Fibroblast of the aortic adventitia (primary cell): ENCODE data around the gene GLA. TPM values are rescaled to one million over a fixed set of nuclear protein-coding genes. Genes with fewer than 3 reads are reported as not detected.

Source experiments
- DNase-seq: peaks from one replicate; pipeline ENCODE4 v3.0.0-alpha.2; 2010; ENCODE audit warnings: low read depth
- H3K4me3 ChIP-seq: 2 replicates; pipeline ENCODE4 v1.5.1; 2011; ENCODE audit warnings: low read depth, mild to moderate bottlenecking, control low read depth, low read length, moderate library complexity
- total RNA-seq: library from RNA; depleted of rRNA; stranded (reverse); fragments of >200 nt; gene quantifications from 2 replicates; pipeline ENCODE4 v1.2.3, GENCODE V29; 2012; ENCODE audit warnings: low replicate concordance
- TF ChIP-seq, protein P1 (sequence below): IDR thresholded peaks from 2 replicates; pipeline ENCODE4 v1.5.1; 2011; ENCODE audit warnings: mild to moderate bottlenecking, low read length, control low read depth, inconsistent platforms; ENCODE audit not compliant: insufficient read depth

Gene GLA
- total RNA-seq, 1 donor = 18.8 TPM

DNA sequence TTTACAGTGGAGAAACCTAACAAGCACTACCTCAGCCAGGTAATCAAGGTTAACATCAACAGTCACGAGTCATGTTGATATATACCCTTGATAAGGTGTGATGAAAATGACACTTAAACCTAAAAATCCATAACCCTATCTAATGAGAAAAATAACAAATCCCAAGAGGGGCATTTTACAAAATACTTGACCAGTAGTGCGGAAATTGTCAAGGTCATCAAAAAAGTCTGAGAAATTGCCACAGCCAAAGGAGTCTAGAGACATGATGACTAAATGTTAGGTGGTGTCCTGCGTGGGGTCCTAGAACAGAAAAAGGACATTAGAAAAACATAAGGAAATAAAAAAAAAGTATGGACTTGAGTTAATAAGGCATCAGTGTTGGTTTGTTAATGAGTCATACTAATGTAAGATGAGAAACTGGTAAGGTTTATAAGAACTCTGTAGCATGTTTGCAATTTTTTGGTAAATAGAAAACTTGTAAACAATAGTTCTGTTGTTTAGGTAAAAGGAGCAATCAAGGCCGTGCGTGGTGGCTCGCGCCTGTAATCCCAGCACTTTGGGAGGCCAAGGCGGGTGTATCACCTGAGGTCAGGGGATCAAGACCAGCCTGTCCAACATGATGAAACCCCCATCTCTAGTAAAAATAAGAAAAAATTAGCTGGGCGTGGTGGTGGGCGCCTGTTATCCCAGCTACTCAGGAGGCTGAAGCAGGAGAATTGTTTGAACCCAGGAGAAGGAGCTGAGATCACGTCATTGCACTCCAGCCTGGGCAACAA is 14.0 kb downstream of the GLA start:
- no peak for DNase-seq
- TF ChIP-seq, protein P1, sequence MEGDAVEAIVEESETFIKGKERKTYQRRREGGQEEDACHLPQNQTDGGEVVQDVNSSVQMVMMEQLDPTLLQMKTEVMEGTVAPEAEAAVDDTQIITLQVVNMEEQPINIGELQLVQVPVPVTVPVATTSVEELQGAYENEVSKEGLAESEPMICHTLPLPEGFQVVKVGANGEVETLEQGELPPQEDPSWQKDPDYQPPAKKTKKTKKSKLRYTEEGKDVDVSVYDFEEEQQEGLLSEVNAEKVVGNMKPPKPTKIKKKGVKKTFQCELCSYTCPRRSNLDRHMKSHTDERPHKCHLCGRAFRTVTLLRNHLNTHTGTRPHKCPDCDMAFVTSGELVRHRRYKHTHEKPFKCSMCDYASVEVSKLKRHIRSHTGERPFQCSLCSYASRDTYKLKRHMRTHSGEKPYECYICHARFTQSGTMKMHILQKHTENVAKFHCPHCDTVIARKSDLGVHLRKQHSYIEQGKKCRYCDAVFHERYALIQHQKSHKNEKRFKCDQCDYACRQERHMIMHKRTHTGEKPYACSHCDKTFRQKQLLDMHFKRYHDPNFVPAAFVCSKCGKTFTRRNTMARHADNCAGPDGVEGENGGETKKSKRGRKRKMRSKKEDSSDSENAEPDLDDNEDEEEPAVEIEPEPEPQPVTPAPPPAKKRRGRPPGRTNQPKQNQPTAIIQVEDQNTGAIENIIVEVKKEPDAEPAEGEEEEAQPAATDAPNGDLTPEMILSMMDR = no peak
- no peak overlapping the region for H3K4me3 ChIP-seq

DNA sequence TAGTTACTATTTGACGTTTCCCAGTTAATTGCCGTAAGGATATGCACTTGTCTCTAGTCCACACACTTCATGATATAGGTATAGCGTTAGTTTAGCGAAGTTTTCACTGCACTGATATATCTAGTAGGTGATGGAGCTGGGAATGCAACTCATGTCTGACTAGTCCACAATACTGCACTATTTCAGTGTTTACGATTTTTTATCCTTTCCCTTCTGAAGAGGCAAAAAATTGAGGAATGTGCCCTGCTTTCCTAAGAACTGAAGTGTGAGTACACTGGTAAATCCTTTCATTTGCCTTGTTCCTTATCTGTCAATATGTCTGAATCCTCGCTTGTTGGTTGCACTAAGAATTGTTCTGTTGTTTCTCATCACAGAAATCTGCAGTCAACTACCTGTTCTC is 15.9 kb downstream of the GLA start:
- peak overlapping the region; percentile 76 for H3K4me3 ChIP-seq
- TF ChIP-seq, protein P1 = no peak
- no peak for DNase-seq

DNA sequence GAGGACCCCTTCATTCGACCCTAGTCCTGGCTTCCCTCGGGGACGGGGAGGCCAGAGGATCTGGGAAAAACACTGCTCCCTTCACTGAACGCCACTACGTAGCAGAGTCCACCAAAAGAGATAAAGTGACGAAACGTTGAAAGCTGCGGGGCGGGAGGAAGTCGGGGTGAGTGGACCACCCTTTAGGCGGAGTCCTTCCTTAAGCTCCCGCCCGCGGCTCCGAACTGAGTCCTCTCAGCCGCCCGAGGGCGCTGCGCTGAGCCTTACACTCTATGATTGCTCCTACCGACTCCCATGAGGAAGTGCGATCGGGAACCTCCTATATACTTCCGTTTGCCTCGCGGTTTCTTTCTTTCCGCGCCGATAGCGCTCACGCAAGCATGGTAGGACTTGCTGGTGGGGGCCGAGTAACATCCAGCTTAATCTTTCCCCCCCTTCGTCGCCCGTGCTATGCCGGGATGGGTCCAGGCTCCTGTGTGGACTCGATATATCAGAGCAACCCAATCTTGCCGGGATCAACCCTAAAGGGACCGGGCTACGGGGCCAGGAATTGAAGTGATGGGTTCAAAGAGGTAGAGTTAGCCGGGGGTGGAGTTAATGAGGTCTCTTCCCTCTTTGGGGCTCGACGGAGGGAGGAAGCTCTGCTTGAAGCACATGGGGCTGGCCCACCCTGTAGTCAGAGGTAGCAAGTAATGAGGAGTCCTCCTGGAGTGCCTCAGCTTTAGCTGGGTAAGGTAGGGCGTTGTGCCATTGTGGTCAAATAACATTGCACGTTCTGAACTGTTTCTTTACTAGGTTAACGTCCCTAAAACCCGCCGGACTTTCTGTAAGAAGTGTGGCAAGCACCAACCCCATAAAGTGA is 16.8 kb downstream of the GLA start, which contains the start of gene RPL36A:
RPL36A (plus strand) TSS at position 348 of the 862 bp plus-strand sequence; CDS start at position 381, 33 bp downstream.
- DNase-seq = peak; percentile 90
- TF ChIP-seq, protein P1 = peak; percentile 75
- H3K4me3 ChIP-seq = peak within 1 kb of the TSS; percentile 76

DNA sequence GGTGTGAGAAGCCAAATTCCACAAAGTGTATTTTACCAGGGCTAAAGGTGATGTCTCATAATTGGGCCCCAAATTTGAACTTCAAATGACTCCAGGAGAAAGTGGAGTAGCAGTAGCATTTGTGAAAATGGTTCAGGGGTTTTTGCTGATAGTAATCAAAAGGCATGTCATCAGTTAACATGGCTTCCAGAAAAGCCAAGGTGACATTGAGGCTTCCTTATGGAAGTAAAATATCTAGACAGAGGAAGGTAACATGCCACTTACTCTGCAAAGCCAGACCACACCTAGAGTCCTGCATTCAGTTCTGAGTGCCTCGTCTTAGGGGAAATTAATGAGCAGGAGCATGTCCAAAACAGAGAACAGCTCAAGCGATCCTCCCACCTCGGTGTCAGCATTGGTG is 19.1 kb downstream of the GLA start:
- no peak overlapping the region for H3K4me3 ChIP-seq
- DNase-seq = no peak
- TF ChIP-seq, protein P1 = no peak

DNA sequence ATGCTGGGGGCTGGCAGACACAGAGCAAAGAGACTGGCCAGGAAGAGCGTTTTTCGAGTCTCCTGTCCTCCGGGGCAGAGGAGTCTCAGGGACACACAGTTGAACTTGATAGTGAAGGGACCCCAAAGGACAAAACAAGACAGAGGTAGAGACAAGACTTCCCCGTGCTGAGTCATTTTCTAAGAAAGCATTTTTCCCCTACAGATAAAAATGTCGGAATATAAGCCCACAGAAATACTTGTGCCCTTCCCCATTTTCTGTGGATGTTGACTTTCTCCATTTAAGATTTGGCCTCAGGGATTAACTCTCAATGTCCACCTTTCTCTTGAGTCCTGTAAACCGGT is 21.2 kb downstream of the GLA start:
- TF ChIP-seq, protein P1 = no peak
- no peak for DNase-seq
- H3K4me3 ChIP-seq = no peak overlapping the region

DNA sequence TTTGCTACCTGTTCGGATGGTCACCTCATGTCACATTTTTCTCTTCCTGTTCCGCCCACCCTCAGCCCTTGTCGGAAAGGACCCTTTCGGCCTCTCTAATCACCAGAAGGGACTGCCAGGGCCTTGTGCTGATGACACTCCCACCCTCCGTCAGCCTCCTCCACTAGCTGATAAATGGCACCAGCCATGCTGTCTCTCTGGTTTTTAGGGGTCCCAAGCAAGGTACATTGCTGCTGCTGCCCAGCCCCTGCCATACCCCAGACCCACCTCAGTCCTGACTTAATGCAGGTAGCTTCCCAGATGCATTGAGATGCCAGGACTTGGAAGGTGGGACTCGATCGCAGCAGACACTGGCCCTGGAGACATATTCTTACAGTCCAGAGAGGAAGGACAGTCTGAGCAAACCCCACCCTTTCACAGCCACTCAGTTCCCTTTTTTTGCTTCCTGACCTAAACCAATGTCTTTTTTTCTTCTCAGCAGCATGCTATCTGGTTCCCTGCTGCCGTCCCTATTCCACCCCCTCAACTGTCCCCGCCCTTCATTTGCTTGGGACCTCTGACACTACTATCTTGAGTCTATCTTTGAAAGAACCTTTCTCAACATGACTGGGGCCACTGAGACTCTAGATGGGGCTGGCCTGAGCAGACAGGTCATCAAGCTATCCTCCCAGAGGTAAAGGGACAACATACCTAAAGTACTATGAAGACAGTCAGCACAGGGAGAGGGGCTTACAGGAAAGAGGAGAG is 21.8 kb downstream of the GLA start, which contains the start of gene BTK:
BTK (minus strand) TSS at position 397 of the 747 bp plus-strand sequence. CDS start 10,907 bp downstream, outside the sequence.
- TF ChIP-seq, protein P1 = no peak
- no peak within 1 kb of the TSS for H3K4me3 ChIP-seq
- DNase-seq = no peak
